HG03139 (cell line): ENCODE measurements around the gene TPM1.
"Not testable (repeated sequence)": the region's sequence is repeated elsewhere in the genome, so short reads cannot be mapped to it uniquely, and the experiment has no call there.

Experiments used
- ATAC-seq: cut with Tn5 transposase; IDR thresholded peaks from one replicate; pipeline ENCODE4 v1.9.1; 2021; ENCODE audit not compliant: unreplicated experiment

Gene TPM1

DNA sequence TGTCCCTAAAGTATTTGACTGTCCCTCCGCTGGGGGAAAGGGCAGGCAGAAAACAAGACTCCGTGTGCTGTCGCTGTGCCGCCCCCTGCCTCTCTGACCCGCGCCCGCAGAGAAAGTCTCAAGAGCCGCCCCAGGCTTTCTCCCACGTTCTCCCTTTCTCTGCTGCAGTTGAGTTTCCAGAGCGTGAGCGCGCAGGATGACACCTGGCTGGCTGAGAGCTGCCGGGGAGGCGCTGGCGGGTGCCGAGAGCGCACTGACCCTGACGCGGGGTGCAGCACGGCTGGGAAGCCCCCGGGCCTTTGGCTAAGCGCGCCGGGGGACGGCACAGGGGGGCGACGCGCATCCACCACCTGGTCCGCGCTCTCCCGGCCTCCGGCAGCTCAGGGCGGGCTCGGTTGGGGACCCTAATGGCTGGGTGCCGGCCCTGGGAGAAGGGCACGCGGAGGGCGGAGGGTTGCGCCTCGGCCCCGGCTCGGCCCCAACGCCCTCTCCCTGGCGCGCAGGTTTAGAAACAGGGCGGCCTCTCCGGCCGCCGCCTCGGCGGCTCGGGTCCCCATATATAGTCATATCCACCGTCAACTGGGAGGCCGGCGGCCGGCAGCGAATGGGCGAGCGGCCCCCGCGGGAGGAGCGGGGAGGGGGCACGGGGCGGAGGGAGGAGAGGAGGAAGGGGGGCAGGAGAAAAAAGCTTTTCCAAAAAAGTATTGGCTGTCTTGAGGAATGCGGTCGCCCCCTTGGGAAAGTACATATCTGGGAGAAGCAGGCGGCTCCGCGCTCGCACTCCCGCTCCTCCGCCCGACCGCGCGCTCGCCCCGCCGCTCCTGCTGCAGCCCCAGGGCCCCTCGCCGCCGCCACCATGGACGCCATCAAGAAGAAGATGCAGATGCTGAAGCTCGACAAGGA lies at the start of gene TPM1:
TSS of gene TPM1 (plus strand) at position 774 of the 903 bp plus-strand sequence. CDS start at position 857, 83 bp downstream.
- ATAC-seq = no peak

DNA sequence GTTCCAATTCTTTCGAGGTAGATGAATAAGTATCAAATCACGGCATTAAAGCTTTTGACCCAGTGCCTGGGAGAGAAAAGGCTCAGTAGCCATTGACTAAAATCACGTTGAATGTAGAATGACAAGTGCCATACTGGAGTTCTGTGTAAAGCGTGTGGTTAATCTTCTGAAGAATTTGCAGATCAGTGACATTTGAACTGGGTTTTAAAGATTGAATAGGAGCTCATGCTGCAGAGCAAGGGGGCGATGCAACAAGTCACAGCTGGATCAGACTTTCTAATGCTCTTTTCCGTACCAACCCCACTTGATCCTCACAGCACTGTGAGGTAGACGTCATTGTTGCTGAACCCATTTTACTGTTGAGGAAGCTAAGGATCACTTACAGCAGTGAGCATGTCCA lies 49.5 kb upstream of the TPM1 start:
- no peak for ATAC-seq

DNA sequence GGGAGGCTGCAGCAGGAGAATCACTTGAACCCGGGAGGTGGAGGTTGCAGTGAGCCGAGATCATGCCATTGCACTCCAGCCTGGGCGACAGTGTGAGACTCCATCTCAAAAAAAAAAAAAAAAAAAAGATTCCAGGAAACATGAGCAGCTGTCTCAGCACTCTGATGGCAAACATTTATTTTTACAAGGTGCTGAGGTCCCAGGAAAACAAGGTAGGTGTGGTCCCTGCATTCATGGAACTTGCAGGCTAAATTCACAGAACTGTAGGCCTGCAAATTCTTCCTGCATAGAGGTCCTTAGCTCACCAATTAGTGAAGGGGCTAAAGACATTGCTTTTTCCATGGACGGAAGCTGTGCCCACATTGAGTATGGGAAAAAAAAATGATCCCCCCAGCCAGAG lies 48.9 kb upstream of the TPM1 start:
- ATAC-seq = not testable (repeated sequence)

DNA sequence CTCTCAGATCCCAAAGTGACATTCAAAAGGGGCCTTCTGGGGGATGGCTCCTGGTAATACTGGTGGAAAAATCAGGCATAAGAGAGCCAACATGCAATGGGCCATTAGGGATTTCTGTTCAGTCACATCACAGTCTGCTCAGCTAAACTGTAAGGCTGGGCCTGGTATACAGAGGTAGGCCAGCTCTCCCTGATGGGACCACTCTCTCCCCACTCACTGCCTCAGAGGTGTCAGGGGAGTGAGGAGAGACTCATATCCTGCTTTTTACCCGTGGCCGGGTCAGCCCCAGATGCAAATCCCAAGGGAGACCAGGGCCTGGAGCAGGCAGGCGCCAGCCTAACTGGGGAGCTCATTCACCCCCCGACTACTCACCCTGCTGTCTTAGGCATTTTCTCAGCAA lies 48.1 kb upstream of the TPM1 start:
- no peak for ATAC-seq

DNA sequence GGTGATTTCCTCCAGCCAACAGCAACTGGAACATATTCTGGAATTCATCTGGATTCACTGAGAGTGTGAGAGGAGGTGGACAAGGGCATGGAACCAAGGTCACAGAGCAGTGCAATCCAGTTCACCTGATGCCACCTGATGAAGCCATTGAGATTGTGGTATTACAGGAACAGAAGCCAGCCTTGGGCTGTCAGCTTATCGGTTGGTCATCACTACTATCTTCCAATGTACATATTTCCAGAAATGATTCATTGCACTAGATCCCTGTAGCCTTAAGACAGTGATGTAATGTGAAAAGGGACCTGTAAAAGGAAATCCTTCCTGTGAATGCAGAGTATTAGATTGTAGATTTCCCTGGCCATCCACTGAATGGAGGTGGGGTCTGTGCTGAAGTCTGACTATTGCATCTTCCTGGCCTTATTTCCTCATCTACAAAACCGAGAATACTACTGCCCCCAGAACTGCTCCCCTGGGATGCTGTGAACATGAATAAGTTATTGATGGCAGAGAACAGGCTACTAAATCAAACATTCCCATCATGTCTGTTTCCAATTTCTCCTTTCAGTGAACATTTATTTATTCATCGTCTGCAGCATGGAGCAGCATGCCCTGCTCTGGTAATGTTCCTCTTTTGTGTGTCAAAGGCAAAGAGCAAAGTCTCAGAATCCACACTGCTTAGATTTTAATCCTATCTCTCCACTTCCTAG lies 47.4 kb upstream of the TPM1 start:
- ATAC-seq = no peak

DNA sequence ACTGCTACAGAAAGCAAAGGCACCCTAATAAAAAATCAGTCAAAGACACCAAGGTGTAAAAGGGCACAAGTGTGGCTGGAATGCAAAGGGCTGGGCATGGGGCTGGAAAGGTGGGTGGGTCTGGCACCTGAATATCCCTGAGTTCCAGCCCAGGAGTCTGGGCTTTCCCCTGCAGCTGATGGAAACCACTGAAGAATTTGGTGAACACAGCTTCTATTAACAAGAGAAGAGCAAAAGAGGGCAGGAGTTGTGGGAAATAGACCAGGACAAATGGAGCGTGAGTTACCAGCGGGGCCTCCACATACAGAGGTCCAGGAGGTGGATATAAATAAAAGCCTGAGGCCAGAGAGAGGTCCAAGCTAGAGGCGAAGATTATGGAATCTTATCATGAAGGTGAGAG lies 45.1 kb upstream of the TPM1 start:
- no peak for ATAC-seq

DNA sequence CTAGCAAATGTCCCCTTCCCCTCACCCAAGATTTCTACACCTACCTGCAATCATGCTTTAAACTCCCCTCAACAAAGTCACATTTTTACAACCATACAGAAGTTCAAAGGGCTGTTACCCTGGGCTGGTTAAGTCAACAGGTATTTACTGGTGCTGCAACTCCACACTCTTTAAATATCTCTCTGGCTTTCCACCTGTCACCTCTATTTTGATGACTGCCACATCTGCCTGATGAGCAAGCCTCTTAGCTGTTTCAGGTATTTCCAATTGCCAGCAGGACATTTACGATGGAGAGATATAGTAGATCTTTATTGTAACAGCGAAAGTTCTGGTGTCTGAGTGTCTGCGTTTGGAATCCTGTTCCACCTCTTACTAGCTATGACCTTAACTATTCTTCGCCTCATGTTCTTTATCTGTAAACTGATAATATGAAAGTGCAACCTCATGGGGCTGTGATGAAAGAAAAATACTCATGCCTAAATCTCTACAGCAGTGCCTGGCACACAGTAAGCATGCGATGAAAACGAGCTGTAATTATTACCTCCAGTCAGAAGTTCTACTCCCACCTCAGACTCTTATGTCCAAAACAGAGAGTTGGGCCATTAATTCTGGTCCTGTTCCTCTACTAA lies 44.2 kb upstream of the TPM1 start:
- no peak for ATAC-seq

DNA sequence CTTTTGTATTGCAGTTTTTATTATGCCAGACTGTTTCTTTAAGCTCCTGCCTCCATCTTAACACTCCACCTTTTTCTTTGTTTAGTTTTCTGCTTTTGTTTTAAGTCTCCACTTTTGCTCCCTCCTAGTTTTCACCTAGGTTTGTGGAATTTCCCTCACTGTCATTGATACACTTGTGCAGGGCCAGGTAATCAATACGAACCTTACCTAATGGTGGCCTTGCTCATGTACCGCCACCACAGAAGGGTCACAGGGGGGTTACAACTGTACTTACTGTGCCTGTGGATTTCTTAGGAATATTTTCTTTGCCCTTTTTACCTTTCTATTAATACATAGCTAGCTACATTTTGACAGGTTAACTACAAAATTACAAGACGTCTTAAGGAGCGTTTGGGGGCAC lies 43.4 kb upstream of the TPM1 start:
- no peak for ATAC-seq

DNA sequence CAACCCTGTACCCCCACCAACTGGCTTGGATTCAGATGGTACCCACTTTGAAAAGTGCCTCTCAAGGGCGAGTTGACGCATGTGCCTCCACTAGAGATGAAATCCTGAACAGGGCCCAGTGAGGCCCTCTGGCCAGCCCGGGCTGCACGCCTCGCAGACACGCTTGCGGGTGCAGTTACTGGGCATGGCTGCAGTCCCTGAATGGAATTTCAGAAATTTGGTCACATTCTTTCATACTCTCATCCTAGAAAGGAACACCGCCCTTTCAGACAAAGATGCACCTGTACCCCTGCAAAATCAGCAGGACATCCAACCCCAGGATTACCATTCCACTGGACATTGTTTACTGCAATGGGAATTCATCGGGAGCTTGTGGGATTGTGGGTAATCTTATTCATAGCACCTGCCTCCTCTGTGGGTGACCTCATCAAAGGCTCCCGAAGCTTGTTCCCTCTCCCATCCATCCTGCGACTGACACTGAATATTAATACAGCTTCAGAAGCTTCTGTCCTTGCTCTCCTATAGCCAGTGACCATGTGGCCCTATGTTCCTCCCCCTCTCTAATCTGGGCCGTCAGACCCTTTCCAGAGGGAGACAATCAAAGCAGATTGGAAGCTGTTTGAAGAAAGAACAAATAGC lies 42.5 kb upstream of the TPM1 start:
- no peak for ATAC-seq

DNA sequence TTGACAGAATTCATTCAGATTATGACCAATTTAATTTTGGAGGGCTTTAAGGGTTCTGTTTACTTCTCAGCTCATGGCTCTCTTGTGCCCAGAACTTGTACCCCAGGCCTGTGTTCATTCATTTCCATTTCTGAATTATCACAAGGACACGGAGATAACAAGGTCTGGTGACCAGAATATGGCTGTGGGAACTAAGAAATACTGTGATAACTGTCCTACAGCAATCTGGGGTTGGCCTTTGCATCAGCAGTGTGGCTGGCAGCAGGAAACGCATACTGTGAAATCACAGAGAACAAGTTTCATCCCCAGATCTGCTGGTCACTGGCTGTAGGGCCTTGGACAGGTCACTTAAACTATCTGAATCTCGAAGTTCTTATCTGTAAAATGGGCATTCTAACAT lies 41.8 kb upstream of the TPM1 start:
- no peak for ATAC-seq

DNA sequence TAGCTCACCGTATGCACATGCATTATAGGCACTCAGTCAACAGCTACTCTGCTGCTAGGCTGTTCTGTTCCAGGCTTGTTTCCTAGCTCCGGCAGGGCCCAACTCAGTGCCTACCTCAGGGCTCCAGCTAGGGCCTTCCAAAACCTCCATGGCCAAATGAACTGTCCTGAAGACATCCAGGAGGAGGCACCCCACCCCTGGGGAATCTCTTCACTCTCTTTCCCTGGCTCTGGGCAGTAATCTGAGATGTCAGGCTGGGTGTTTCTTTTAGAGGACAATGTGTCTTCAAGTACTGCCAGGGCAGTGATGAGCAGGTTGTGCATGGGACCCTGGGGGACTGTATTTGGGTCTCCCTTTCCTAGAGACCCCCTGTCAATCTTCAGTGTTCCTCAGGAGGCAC lies 38.3 kb upstream of the TPM1 start:
- ATAC-seq = no peak

DNA sequence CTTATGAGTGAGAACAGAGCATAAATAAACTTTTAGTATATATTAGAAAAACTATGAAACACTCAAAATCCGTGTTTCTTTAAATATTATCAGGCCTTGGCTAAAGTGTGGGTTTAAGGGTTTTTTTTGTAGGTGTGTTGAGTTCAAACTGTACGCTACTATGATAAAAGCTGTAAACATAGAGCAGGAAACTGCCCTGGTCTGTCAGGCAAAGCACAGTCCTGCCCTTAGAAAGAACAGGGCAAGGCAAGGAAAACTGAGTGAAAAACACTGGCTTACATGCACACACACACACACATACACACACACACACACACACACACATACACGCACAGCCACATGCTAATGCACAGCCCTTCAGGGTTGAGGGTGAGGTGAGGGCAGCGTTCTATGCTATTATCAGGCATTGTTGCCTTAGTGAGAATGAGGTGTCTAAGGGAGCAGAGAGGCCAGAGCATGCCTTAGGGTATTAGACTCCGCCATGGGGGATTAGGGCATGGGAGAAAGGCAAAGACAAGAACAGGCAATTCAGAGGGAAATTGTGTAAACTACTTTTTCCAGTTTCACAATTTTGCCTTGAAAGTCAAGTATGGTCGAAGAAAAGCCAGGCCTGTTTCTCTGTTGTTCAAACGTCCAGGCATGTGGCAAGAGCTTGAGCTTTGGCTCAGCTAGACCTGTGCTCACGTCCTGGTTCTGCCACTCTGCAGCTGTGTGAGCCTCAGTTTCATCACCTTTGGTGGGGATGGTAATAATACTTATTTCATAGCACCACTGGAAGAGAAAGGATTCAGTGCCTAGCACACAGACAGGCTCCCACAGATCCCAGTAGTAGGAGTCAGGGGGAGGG lies 36.3 kb upstream of the TPM1 start:
- no peak for ATAC-seq

DNA sequence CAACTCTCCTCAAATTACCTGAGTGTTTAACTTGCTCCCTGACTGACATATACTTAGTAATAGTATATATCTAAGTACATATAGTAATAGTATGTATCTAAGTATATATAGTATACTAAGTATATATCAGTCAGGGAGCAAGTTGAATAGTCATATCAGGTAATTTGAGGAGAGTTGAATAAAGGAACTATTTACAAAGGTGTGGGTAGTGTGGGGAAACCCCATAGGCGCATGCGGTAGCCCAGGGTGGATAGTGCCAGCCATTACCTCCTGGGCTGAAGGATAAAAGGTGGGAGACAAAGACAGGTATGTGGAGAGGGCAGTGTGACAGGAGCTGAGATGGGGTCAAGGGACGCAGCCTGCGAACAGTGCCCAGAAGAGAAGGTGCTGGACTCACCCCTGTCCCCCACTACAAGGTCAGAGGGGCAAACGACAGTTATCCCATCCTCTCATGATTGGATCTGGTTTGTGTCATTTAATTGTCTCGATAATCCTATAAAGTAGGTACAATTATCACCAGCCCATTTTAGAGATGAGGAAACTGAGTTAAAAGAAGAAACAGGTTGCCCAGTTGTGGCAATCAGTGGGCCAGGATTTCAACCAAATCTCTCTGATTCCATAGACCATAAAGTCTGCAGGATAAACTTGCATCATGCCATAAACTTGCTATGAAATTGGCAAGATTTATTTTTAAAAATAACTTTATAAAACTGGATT lies 34.1 kb upstream of the TPM1 start:
- ATAC-seq = no peak

DNA sequence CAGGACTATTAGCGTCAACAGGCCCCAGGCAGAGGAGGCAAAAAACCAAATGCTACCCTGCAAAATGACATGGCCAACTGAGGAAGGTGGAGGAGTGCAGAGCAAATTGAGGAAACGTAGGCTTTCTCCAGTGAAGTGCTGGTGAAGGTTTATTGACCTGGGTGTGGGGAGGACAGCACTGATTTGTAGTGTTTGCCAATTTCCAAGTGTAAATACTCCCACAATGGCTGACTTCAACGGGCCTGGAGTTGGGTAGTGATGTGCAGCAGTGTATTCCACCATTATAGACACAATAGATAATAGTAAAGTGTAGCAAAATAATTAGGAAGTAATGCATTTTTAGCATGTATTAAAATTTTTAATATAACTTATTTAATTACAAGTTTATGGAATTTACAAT lies 32.2 kb upstream of the TPM1 start:
- ATAC-seq = no peak

DNA sequence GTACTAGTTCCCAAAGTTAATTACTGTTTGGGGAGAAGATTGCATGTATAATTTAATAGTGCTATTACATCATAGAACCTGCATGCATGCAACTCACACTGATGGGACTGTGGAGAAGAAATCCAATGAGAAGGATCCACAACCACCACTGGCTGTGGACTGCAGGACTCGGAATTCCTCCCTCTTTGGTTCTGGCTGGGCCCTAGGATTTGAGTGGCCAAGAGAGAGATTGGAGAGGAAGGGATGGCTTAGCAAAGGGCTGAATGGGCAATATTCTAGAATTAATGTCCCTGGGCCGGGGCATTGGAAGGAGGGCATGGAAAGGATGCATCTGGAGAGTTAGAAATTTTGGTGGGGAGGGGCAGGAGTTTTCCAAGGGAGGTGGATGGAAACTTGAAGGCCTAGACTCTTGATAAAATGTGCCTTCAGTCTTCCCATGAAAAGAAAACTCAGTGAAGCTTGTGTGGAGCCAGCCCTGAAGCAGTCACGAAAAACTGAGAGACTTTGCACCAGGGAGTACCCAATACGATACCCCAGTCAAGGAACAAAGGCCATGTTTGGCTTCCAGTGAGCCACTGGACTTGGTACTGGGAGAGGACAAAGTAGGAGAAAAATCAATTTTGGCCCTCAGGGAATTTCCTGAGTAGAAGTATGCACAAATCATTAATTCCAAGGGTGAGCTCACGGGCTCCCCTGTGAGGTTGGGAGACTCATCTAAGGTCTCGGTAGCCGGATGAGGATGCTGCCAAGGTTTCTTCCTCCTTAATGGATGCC lies 31.4 kb upstream of the TPM1 start:
- ATAC-seq = no peak

DNA sequence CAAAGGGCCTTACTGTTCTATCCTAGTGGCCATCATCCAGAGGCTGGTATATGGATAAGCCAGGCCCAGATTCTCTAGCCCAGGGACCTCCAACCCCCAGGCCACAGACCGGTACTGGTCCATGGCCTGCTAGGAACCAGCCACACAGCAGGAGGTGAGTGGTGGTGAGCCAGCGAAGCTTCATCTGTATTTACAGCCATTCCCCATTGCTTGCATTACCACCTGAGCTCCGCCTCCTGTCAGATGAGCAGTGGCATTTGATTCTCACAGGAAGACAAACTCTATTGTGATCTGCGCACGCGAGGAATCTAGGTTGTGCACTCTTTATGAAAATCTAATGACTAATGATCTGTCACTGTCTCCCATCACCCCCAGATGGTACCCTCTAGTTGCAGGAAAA lies 30.1 kb upstream of the TPM1 start:
- no peak for ATAC-seq

DNA sequence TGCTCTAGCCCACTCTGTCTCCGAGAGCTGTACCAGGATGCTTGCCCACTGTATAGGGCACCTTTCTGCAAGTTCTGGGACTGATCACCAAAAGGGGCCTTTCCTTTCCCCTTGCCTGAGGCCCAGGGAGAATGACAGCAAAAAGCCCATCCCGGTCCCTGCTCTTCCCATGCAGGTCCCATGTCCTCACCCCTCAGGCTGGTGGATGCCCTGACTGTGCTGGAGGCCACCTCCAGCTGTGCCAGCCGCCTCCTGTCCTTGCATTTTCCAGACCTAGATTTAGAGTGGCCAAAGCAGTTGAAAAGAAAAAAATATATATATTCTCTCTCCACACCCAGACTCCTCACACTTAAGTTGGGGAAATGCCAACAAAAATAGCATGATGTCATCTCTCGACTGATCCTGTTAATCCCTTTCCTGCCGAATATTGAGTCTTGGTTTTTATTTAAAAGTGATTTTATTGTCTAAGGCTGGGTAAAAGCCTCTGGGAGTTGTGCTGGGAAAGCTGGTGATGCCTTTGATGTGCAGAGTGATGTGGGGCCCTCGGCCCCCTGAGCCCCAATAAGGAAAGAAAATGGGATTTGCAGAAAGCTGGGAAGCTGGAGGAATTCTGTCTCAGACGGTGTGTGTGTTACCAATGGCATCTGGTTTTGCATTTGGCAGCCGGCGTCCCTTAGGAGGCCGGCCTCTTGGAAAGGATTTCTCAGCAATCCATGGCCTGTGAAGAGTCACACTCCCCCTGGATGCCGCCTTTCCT lies 29.3 kb upstream of the TPM1 start:
- ATAC-seq = no peak

DNA sequence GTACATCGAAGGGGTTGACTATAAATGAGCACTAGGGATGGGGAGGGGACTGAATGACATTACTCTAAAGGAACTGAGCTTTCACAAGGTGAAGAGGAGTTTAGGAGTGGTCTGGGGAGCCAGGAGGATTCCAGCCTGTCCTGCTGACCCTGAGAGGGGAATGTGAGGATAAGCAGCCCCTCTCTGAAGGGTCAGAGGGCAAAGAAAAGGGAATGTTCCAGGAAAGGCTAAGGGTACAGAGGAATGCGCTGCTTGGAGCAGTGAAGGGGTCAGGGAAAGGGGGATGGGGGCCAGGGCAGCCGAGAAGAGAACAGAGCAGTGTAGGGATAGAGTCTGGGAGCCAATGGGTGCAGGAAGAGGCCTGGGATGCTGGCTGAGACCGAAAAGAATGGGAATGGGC lies 28.0 kb upstream of the TPM1 start:
- no peak for ATAC-seq
